SK-N-SH treated with all-trans-retinoic acid at 6 μM for 48 hours (cell line): Measurements from ENCODE around the gene MESP2.

ENCODE experiments used
- ATAC-seq: fragments of 200-7000 bp; cut with Tn5 transposase; 3 replicates; pipeline ENCODE4 v1.9.1; 2020; ENCODE audit warnings: mild to moderate bottlenecking, moderate library complexity
- ARNTL ChIP-seq: fragments of 450-650 bp; formaldehyde crosslinking; IDR thresholded peaks from 2 replicates; pipeline ENCODE4 v1.5.0; 2020; ENCODE audit warnings: low read depth, mild to moderate bottlenecking, moderate library complexity, borderline replicate concordance
- BACH2 ChIP-seq: fragments of 250-450 bp; sonication (Bioruptor Pico); IDR thresholded peaks from 2 replicates; pipeline ENCODE4 v1.9.0; 2021; ENCODE audit warnings: mild to moderate bottlenecking, borderline replicate concordance
- CREB5 ChIP-seq: fragments of 250-450 bp; sonication (Bioruptor Pico); IDR thresholded peaks from 2 replicates; pipeline ENCODE4 v1.5.1; 2020; ENCODE audit warnings: low read depth, mild to moderate bottlenecking, moderate library complexity
- CSDC2 ChIP-seq: fragments of 250-450 bp; sonication (Bioruptor Pico); IDR thresholded peaks from 2 replicates; pipeline ENCODE4 v1.5.0; 2020; ENCODE audit warnings: mild to moderate bottlenecking, moderate library complexity
- CSRNP3 ChIP-seq: fragments of 250-450 bp; sonication (Bioruptor Pico); IDR thresholded peaks from 2 replicates; pipeline ENCODE4 v1.5.1; 2021; ENCODE audit warnings: mild to moderate bottlenecking, moderate library complexity
- ESRRG ChIP-seq: fragments of 250-450 bp; sonication (Bioruptor Pico); IDR thresholded peaks from 2 replicates; pipeline ENCODE4 v1.6.1; 2021; ENCODE audit warnings: mild to moderate bottlenecking
- GLIS3 ChIP-seq: fragments of 250-450 bp; sonication (Bioruptor Pico); IDR thresholded peaks from 2 replicates; pipeline ENCODE4 v1.5.0; 2020; ENCODE audit warnings: mild to moderate bottlenecking, moderate library complexity
- ISL1 ChIP-seq: fragments of 250-450 bp; sonication (Bioruptor Pico); IDR thresholded peaks from 2 replicates; pipeline ENCODE4 v2.1.2; 2022; ENCODE audit warnings: mild to moderate bottlenecking, moderate library complexity
- OSR1 ChIP-seq: fragments of 250-450 bp; sonication (Bioruptor Pico); IDR thresholded peaks from 2 replicates; pipeline ENCODE4 v1.8.0; 2022; ENCODE audit warnings: moderate library complexity, mild to moderate bottlenecking, inconsistent platforms
- PATZ1 ChIP-seq: fragments of 250-450 bp; sonication (Bioruptor Pico); IDR thresholded peaks from 2 replicates; pipeline ENCODE4 v1.8.0; 2020; ENCODE audit warnings: mild to moderate bottlenecking, moderate library complexity, borderline replicate concordance
- PPARA ChIP-seq: fragments of 250-450 bp; sonication (Bioruptor Pico); IDR thresholded peaks from 2 replicates; pipeline ENCODE4 v1.5.0; 2020; ENCODE audit warnings: mild to moderate bottlenecking, borderline replicate concordance
- RARB ChIP-seq: fragments of 250-450 bp; sonication (Bioruptor Pico); IDR thresholded peaks from 2 replicates; pipeline ENCODE4 v1.8.0; 2021; ENCODE audit warnings: mild to moderate bottlenecking, moderate library complexity
- SNAI2 ChIP-seq: fragments of 250-450 bp; sonication (Bioruptor Pico); IDR thresholded peaks from 2 replicates; pipeline ENCODE4 v1.5.0; 2020; ENCODE audit warnings: mild to moderate bottlenecking, moderate library complexity
- TCF4 ChIP-seq: fragments of 250-450 bp; sonication (Bioruptor Pico); IDR thresholded peaks from 2 replicates; pipeline ENCODE4 v1.8.0; 2021; ENCODE audit warnings: mild to moderate bottlenecking, moderate library complexity, borderline replicate concordance
- TOX ChIP-seq: fragments of 250-450 bp; sonication (Bioruptor Pico); IDR thresholded peaks from 2 replicates; pipeline ENCODE4 v1.8.0; 2021; ENCODE audit warnings: mild to moderate bottlenecking, moderate library complexity, borderline replicate concordance
- ZC3H10 ChIP-seq: fragments of 250-450 bp; sonication (Bioruptor Pico); IDR thresholded peaks from 2 replicates; pipeline ENCODE4 v1.5.1; 2021; ENCODE audit warnings: mild to moderate bottlenecking, moderate library complexity
- ZFP3 ChIP-seq: fragments of 250-450 bp; sonication (Bioruptor Pico); IDR thresholded peaks from 2 replicates; pipeline ENCODE4 v1.5.0; 2020; ENCODE audit warnings: mild to moderate bottlenecking, moderate library complexity
- ZFP30 ChIP-seq: fragments of 450-650 bp; formaldehyde crosslinking; IDR thresholded peaks from 2 replicates; pipeline ENCODE4 v1.5.0; 2022; ENCODE audit warnings: mild to moderate bottlenecking, moderate library complexity
- ZNF565 ChIP-seq: fragments of 450-650 bp; formaldehyde crosslinking; conservative IDR thresholded peaks from 2 replicates; pipeline ENCODE4 v1.5.0; 2020; ENCODE audit warnings: low read depth, mild to moderate bottlenecking, moderate library complexity
- ZNF70 ChIP-seq: fragments of 450-650 bp; formaldehyde crosslinking; IDR thresholded peaks from 2 replicates; pipeline ENCODE4 v1.5.0; 2020; ENCODE audit warnings: mild to moderate bottlenecking, moderate library complexity
- ZNF8 ChIP-seq: fragments of 450-650 bp; formaldehyde crosslinking; IDR thresholded peaks from 2 replicates; pipeline ENCODE4 v1.5.0; 2020; ENCODE audit warnings: mild to moderate bottlenecking, moderate library complexity
- TF ChIP-seq, protein P1 (sequence below): fragments of 250-450 bp; sonication (Bioruptor Pico); IDR thresholded peaks from 2 replicates; pipeline ENCODE4 v1.5.0; 2020; ENCODE audit warnings: mild to moderate bottlenecking, moderate library complexity
- TF ChIP-seq, protein P2 (sequence below): fragments of 250-450 bp; sonication (Bioruptor Pico); IDR thresholded peaks from 2 replicates; pipeline ENCODE4 v1.8.0; 2021; ENCODE audit warnings: low read depth, mild to moderate bottlenecking, moderate library complexity, borderline replicate concordance

The MESP2 gene

GRCh38 chr15:89795996-89796395 is 19.9 kb downstream of the MESP2 start:
- no peak for ATAC-seq
- TF ChIP-seq PPARA (CRISPR knock-in tag) = no peak
- no peak for TF ChIP-seq ZFP3 (CRISPR knock-in tag)
- no peak for TF ChIP-seq BACH2 (CRISPR knock-in tag)
- no peak for TF ChIP-seq RARB (CRISPR knock-in tag)
- no peak for TF ChIP-seq ZFP30 (CRISPR knock-in tag)
- TF ChIP-seq SNAI2 (CRISPR knock-in tag) = no peak
- no peak for TF ChIP-seq GLIS3 (CRISPR knock-in tag)
- TF ChIP-seq ESRRG = no peak
- no peak for TF ChIP-seq ZNF8 (CRISPR knock-in tag)
- TF ChIP-seq ISL1 (CRISPR knock-in tag) = no peak
- TF ChIP-seq TOX (CRISPR knock-in tag) = no peak
- TF ChIP-seq, protein P1, sequence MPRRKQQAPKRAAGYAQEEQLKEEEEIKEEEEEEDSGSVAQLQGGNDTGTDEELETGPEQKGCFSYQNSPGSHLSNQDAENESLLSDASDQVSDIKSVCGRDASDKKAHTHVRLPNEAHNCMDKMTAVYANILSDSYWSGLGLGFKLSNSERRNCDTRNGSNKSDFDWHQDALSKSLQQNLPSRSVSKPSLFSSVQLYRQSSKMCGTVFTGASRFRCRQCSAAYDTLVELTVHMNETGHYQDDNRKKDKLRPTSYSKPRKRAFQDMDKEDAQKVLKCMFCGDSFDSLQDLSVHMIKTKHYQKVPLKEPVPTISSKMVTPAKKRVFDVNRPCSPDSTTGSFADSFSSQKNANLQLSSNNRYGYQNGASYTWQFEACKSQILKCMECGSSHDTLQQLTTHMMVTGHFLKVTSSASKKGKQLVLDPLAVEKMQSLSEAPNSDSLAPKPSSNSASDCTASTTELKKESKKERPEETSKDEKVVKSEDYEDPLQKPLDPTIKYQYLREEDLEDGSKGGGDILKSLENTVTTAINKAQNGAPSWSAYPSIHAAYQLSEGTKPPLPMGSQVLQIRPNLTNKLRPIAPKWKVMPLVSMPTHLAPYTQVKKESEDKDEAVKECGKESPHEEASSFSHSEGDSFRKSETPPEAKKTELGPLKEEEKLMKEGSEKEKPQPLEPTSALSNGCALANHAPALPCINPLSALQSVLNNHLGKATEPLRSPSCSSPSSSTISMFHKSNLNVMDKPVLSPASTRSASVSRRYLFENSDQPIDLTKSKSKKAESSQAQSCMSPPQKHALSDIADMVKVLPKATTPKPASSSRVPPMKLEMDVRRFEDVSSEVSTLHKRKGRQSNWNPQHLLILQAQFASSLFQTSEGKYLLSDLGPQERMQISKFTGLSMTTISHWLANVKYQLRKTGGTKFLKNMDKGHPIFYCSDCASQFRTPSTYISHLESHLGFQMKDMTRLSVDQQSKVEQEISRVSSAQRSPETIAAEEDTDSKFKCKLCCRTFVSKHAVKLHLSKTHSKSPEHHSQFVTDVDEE = no peak
- TF ChIP-seq, protein P2, sequence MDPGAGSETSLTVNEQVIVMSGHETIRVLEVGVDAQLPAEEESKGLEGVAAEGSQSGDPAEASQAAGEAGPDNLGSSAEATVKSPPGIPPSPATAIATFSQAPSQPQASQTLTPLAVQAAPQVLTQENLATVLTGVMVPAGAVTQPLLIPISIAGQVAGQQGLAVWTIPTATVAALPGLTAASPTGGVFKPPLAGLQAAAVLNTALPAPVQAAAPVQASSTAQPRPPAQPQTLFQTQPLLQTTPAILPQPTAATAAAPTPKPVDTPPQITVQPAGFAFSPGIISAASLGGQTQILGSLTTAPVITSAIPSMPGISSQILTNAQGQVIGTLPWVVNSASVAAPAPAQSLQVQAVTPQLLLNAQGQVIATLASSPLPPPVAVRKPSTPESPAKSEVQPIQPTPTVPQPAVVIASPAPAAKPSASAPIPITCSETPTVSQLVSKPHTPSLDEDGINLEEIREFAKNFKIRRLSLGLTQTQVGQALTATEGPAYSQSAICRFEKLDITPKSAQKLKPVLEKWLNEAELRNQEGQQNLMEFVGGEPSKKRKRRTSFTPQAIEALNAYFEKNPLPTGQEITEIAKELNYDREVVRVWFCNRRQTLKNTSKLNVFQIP = no peak
- TF ChIP-seq CSRNP3 (CRISPR knock-in tag) = no peak
- no peak for TF ChIP-seq CSDC2 (CRISPR knock-in tag)
- TF ChIP-seq ZNF565 (CRISPR knock-in tag) = no peak
- no peak for TF ChIP-seq ZC3H10

GRCh38 chr15:89797678-89798201 is 21.6 kb downstream of the MESP2 start:
- no peak for TF ChIP-seq ARNTL
- TF ChIP-seq PPARA (CRISPR knock-in tag) = no peak
- no peak for TF ChIP-seq ZNF70 (CRISPR knock-in tag)
- no peak for TF ChIP-seq ZNF565 (CRISPR knock-in tag)
- no peak for TF ChIP-seq OSR1 (CRISPR knock-in tag)
- TF ChIP-seq, protein P1 = no peak
- TF ChIP-seq RARB (CRISPR knock-in tag) = no peak
- TF ChIP-seq CSRNP3 (CRISPR knock-in tag) = no peak
- TF ChIP-seq, protein P2 = no peak
- no peak for TF ChIP-seq GLIS3 (CRISPR knock-in tag)
- no peak for TF ChIP-seq TOX (CRISPR knock-in tag)
- no peak for TF ChIP-seq ZFP30 (CRISPR knock-in tag)
- no peak for TF ChIP-seq CSDC2 (CRISPR knock-in tag)
- no peak for TF ChIP-seq ZC3H10
- no peak for TF ChIP-seq PATZ1 (CRISPR knock-in tag)
- no peak for TF ChIP-seq ESRRG
- no peak for TF ChIP-seq CREB5 (CRISPR knock-in tag)
- no peak for TF ChIP-seq TCF4
- TF ChIP-seq, all 23 proteins: peak for 0
- no peak for ATAC-seq
